Colonic mucosa (tissue), 4 donors: Measurements from ENCODE around the gene MTHFR. TPM values are rescaled to one million over a fixed set of nuclear protein-coding genes. Genes with fewer than 3 reads are reported as not detected.
A peak's percentile ranks its signal among the peaks of the same experiment; 100 is the strongest.

Experiments used
- DNase-seq: peaks from one replicate; pipeline ENCODE4 v3.0.0-alpha.2; 2020
- H3K27ac ChIP-seq: fragments of 200-600 bp; one replicate; pipeline ENCODE4 v1.8.0; 2021
- H3K27me3 ChIP-seq: fragments of 200-600 bp; one replicate; pipeline ENCODE4 v1.8.0; 2021
- H3K36me3 ChIP-seq: fragments of 200-600 bp; one replicate; pipeline ENCODE4 v1.8.0; 2021
- H3K4me1 ChIP-seq: fragments of 200-600 bp; one replicate; pipeline ENCODE4 v1.8.0; 2021; ENCODE audit warnings: mild to moderate bottlenecking
- H3K4me3 ChIP-seq: fragments of 200-600 bp; one replicate; pipeline ENCODE4 v1.8.0; 2021
- H3K9ac ChIP-seq, 2 donors: one replicate each; pipeline ENCODE4 v1.7.0; 2013; ENCODE audit warnings: control low read depth in 2 of 2, low read depth in 2 of 2, low read length in 2 of 2
- H3K9me3 ChIP-seq: fragments of 200-600 bp; one replicate; pipeline ENCODE4 v1.8.0; 2021
- CTCF ChIP-seq: fragments of 200-600 bp; IDR thresholded peaks from one replicate; pipeline ENCODE4 v1.8.0; 2022; ENCODE audit warnings: antibody characterized with exemption, mild to moderate bottlenecking
- intact Hi-C: fragments of 100-400 bp; cut with DNase I; formaldehyde crosslinking; loops from one replicate; pipeline ENCODE4 v1.14.1; 2022
- total RNA-seq, 2 donors: library from RNA; stranded (reverse); fragmentation: NEBNext Ultra II Directional in 1 of 2; extraction: Animal tissue kit (Norgen Biotek cat#: 25700) in 1 of 2; gene quantifications; one replicate each; pipeline ENCODE4 v1.2.1, GENCODE V29; 2021
- donor health status: healthy.
- donor health status: DM: no; HTN: no; CAD: no.
- donor health status: DM: no; HTN: no; CAD: no.

The MTHFR gene
- total RNA-seq, 2 donors from 2014 or later: 23.8 to 30.4 TPM

DNA sequence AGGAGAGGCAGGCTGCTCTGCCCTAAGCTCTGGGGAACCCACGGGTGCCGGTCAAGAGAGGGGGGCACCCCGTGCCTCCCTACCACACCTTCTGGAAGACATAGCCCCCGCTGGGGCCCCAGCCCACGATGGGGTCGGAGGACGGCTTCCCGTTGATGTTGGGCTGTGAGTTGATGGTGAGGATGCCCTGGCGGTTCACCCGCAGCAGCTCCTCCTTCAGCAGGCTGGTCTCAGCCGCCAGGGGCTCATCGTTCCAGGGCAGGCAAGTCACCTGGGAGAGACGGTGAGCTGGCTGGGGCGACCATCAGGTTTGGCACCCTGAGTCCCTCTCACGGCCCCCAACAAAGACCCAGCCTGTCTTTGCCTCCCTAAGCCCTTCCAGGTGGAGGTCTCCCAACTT is 11.9 kb downstream of the MTHFR start:
- DNase-seq: no peak

GRCh38 chr1:11792106-11792505 is 13.7 kb downstream of the MTHFR start:
- DNase-seq: no peak
- Histone ChIP-seq H3K4me1 (peaks cover 13% of the 10 kb centered on the region), H3K27me3 (no peaks in the 10 kb centered on the region), H3K9me3 (no peaks in the 10 kb centered on the region), H3K4me3 (no peak overlapping the region), H3K36me3 (peaks cover 4% of the 10 kb centered on the region), H3K27ac (peak overlapping the region; percentile 83), H3K9ac (peak overlapping the region in 1 of 2 donors; percentile 37)
- no peak for TF ChIP-seq CTCF
- intact Hi-C loops: no loop called here

More for the DNA sequence above, 11.9 kb downstream of the MTHFR start:
- Histone ChIP-seq H3K27ac (no peak overlapping the region), H3K27me3 (no peaks in the 10 kb centered on the region), H3K4me3 (no peak overlapping the region), H3K9ac (no peak overlapping the region), H3K36me3 (peaks cover 4% of the 10 kb centered on the region), H3K4me1 (peaks cover 7% of the 10 kb centered on the region), H3K9me3 (no peaks in the 10 kb centered on the region)
- intact Hi-C loops: no loop called here
- no peak for TF ChIP-seq CTCF

DNA sequence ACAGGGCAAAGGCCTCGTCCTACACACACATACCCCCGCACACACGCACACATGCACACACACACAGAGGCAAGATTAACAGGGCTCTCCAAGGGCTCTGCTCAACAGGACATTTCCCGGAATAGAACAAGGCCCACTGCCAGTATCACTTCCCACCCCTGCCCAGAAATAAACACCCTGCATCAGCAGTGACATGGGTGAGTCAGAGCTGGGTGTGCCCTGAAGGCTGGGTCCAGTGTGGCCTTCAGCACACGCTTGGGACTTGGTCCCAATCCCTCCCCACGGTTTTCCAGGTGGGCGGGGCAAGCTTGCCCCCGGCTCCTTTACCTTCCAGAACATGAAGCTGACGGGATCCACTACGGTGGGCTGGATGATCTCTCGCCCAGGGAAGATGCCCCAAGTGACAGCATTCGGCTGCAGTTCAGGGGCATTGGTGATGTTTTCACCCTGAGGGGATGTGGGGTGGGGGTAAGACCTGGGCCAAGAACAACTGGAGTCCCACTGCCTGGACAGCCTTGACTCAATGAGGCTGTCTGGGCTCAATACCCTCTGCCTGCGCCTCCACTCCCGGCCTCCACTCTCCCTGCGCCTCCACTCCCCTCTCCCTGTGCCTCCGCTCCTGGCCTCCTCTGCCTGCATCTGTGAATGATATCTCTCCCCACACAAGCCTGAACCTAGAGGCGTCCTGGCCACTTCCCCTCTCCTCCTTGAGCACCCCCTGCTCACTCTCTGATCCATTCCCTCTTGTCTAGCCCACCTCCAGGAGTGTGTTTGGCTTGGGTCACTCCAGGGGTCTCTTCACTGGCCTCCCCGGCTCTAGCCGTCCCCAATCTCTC is 14.7 kb downstream of the MTHFR start:
- TF ChIP-seq CTCF: no peak
- H3K4me3 ChIP-seq: no peak overlapping the region
- H3K4me1 ChIP-seq: peaks cover 13% of the 10 kb centered on the region
- no peaks in the 10 kb centered on the region for H3K27me3 ChIP-seq
- H3K36me3 ChIP-seq: peaks cover 3% of the 10 kb centered on the region
- H3K27ac ChIP-seq: peak overlapping the region; percentile 83
- intact Hi-C loops: no loop called here
- DNase-seq: peak; percentile 84
- H3K9ac ChIP-seq: peak overlapping the region; percentile 57 to 64
- H3K9me3 ChIP-seq: no peaks in the 10 kb centered on the region

DNA sequence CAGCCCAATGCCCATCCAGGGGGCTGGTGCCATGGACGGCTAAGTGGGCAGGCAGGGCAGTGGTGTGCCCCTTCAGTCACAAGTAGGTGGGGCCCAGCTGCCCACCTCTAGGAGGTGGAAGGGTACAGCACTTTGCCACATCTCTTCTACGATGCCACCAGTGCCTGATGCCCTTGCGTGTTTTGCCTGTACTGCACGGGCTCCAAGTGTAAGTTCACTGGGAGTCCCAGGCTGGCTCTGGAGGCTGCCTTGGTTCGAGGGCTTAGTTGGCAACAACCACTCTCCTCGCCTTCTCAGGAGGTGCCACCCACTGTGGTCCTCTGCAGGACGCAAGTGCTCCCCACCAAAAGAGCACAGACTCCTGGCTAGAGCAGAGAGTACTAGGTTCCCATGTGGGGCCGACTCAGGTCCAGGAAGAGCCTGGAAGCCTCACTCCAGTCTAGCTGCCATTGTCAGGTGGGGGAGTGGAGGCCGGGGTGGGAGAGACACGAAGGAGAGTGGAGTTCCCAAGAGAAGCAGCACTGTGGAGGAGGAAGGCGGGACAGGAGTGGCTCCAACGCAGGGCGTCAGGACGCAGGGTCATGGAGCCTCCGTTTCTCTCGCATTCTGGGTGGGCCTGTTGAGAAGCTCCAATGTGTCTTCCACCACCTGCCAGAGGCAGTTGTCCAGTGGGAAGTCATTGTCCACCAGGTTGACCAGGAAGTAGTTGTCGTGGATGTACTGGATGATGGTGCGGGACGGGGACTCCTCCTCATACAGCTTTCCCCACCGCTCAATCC is 15.5 kb downstream of the MTHFR start:
- Histone ChIP-seq H3K36me3 (no peaks in the 10 kb centered on the region), H3K9me3 (no peaks in the 10 kb centered on the region), H3K27me3 (no peaks in the 10 kb centered on the region), H3K4me3 (no peak overlapping the region), H3K9ac (peak overlapping the region; percentile 38 to 47), H3K4me1 (peaks cover 13% of the 10 kb centered on the region), H3K27ac (peak overlapping the region; percentile 83)
- intact Hi-C loops: no loop called here
- no peak for DNase-seq
- TF ChIP-seq CTCF: no peak

GRCh38 chr1:11789126-11790067 is 16.4 kb downstream of the MTHFR start:
- H3K9ac ChIP-seq: peak overlapping the region; percentile 38 to 52
- TF ChIP-seq CTCF: no peak

More at GRCh38 chr1:11789126-11790067, 16.4 kb downstream of the MTHFR start:
- Histone ChIP-seq H3K27ac (peak overlapping the region; percentile 83), H3K27me3 (no peaks in the 10 kb centered on the region), H3K36me3 (no peaks in the 10 kb centered on the region), H3K4me1 (peaks cover 13% of the 10 kb centered on the region), H3K4me3 (no peak overlapping the region), H3K9me3 (no peaks in the 10 kb centered on the region)
- intact Hi-C loops: no loop called here
- no peak for DNase-seq
